Activated CD8-positive, alpha-beta T cell treated with anti-CD3 and anti-CD28 coated beads for 36 hours (primary cell): Measurements from ENCODE around the gene TMEM41B. TPM values are rescaled to one million over a fixed set of nuclear protein-coding genes. Genes with fewer than 3 reads are reported as not detected.
A peak's percentile ranks its signal among the peaks of the same experiment; 100 is the strongest.
"Not testable (repeated sequence)": the region's sequence is repeated elsewhere in the genome, so short reads cannot be mapped to it uniquely, and the experiment has no call there.

Source experiments
- ATAC-seq: fragments of 200-7000 bp; cut with Tn5 transposase; one replicate; pipeline ENCODE4 v1.10.0; 2021; ENCODE audit warnings: mild to moderate bottlenecking, moderate library complexity
- CTCF ChIA-PET: fragments of 350-600 bp; sonication (Branson Sonifier 250); formaldehyde crosslinking; loops from one replicate; lab custom pipeline; 2021; ENCODE audit warnings: antibody characterized with exemption; lab: Charles Lee
- POLR2A ChIA-PET: fragments of 350-600 bp; sonication (Branson Sonifier 250); formaldehyde crosslinking; loops from one replicate; lab custom pipeline; 2021; ENCODE audit warnings: antibody characterized with exemption; lab: Charles Lee
- DNase-seq: peaks from one replicate; pipeline ENCODE4 v3.0.0-alpha.2; 2020
- H3K27ac Mint-ChIP-seq: one replicate; pipeline ENCODE4 v1.8.0; 2021; ENCODE audit warnings: mild to moderate bottlenecking, mixed read lengths
- H3K27me3 Mint-ChIP-seq: one replicate; pipeline ENCODE4 v1.8.0; 2021; ENCODE audit warnings: mixed read lengths
- H3K36me3 Mint-ChIP-seq: one replicate; pipeline ENCODE4 v1.8.0; 2021; ENCODE audit warnings: low read depth, mixed read lengths
- H3K4me1 Mint-ChIP-seq: one replicate; pipeline ENCODE4 v1.8.0; 2021; ENCODE audit warnings: low read depth, mixed read lengths
- H3K4me3 Mint-ChIP-seq: one replicate; pipeline ENCODE4 v1.8.0; 2021; ENCODE audit warnings: mild to moderate bottlenecking, moderate library complexity, mixed read lengths
- H3K9me3 Mint-ChIP-seq: one replicate; pipeline ENCODE4 v1.8.0; 2021; ENCODE audit warnings: mixed read lengths
- intact Hi-C: fragments of 100-400 bp; cut with micrococcal nuclease; formaldehyde crosslinking; loops from one replicate; pipeline ENCODE4 v1.10.0; 2022
- total RNA-seq, 2 experiments: library from RNA; stranded (reverse); gene quantifications; one replicate each; pipeline ENCODE4 v1.2.3, GENCODE V29; 2021
- TF ChIP-seq, protein P1 (sequence below): fragments of 200-600 bp; IDR thresholded peaks from one replicate; pipeline ENCODE4 v1.8.0; 2022; ENCODE audit warnings: antibody characterized with exemption, mild to moderate bottlenecking

TMEM41B gene
- total RNA-seq, 2 experiments from 2014 or later, result 20.4 to 23.0 TPM

DNA sequence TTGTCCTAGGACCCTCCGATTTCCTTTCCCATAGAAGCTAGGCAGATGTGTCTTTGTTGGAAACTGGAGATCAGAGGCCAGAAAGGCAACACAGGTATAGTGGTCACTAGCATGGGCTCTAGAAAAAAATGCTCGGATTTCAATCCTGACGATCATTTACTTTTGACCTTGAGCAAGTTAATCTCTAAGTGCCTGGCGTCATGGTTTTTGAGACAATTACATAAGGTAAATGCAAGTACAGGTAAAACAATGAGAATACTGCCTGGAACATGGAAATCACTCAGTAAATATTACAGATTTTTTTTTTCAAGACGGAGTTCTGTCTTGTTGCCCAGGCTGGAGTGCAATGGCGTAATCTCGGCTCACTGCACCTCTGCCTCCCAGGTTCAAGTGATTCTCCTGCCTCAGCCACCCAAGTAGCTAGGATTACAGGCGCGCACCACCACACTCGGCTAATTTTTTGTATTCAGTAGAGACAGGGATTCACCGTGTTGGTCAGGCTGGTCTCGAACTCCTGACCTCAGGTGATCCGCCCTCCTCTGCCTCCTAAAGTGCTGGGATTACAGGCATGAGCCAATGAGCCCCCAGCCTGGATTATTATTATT, 48.2 kb downstream of the TMEM41B start:
- CTCF ChIA-PET, result interaction anchor here (0.9 kb wide), 1 partner anchor 15 kb away, joined by 3 read pairs; no protein-coding TSS in a partner anchor
- Mint-ChIP-seq H3K9me3 (peaks cover 1% of the 10 kb centered on the region), H3K27me3 (peaks cover 3% of the 10 kb centered on the region), H3K4me3 (peak overlapping the region; percentile 90), H3K36me3 (peaks cover 10% of the 10 kb centered on the region), H3K27ac (peak overlapping the region; percentile 72), H3K4me1 (peaks cover 22% of the 10 kb centered on the region)
- intact Hi-C loops, result loop anchor here (5.0 to 10.0 kb wide), 2 partner anchors 46 to 91 kb away; partner anchors contain the start of gene TMEM41B
- ATAC-seq (no peak), DNase-seq (no peak)
- POLR2A ChIA-PET, result interaction anchor here (1.2 to 2.4 kb wide), 3 partner anchors 10 to 48 kb away, joined by 3 to 10 read pairs (median 3); partner anchors contain the start of gene TMEM41B
- TF ChIP-seq, protein P1, sequence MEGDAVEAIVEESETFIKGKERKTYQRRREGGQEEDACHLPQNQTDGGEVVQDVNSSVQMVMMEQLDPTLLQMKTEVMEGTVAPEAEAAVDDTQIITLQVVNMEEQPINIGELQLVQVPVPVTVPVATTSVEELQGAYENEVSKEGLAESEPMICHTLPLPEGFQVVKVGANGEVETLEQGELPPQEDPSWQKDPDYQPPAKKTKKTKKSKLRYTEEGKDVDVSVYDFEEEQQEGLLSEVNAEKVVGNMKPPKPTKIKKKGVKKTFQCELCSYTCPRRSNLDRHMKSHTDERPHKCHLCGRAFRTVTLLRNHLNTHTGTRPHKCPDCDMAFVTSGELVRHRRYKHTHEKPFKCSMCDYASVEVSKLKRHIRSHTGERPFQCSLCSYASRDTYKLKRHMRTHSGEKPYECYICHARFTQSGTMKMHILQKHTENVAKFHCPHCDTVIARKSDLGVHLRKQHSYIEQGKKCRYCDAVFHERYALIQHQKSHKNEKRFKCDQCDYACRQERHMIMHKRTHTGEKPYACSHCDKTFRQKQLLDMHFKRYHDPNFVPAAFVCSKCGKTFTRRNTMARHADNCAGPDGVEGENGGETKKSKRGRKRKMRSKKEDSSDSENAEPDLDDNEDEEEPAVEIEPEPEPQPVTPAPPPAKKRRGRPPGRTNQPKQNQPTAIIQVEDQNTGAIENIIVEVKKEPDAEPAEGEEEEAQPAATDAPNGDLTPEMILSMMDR, result no peak

DNA sequence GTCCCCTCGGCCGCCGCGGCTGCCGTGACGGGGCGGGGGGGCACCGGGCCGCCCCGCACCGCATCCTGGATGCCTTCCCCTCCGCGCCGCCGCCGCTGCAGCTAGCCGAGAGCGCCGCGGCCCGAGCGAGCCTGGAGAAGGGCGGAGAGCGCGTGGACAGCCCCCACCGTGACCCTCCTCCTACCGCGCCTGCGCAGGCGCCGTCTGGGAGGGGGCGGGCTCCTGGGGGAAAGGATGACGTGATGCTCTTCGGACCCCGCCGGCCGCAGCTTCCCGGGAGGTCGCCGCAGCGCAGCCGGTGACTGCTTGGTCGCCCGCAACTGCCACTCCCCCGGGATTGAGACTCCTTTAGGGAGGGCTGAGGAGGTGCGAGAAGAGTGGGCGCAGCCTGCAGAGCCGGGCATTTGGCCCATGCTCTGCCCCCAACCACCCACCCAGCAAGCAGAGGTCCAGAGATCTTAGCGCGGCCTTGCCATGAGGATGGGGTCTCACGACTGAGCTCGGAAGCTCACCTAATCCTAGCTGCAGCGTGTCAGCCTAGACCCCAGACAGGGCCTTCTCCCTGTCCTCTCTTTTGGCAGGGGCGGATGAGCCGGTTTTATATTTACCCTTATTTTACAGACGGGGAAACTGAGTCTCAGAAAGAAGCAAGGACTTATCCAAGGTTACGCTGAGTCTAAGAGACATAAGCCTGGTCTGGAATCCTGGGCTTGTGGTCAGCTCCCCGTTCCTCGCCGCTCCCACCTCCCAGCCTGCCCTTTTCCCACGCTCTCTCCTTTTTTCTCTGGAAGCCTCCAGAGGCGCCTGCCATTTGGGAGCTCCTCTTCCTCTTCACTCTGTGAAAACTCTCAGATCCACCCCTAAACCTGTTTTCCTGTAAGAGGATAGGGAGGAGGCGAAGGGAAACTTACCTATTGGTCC, 48.9 kb downstream of the TMEM41B start, which contains the start of gene DENND5A:
Gene DENND5A (minus strand): TSS at position 140 of the 921 bp plus-strand sequence. CDS start 281 bp downstream, outside the sequence.
- H3K36me3 Mint-ChIP-seq, result peaks cover 10% of the 10 kb centered on the region
- H3K4me1 Mint-ChIP-seq, result peaks cover 28% of the 10 kb centered on the region
- peak; percentile 51 for ATAC-seq
- ChIA-PET POLR2A (interaction anchor here (1.0 to 2.4 kb wide), 9 partner anchors 8 to 120 kb away, joined by 3 to 10 read pairs (median 5); partner anchors contain the start of genes IPO7 and TMEM41B), CTCF (interaction anchor here (0.9 to 1.4 kb wide), 4 partner anchors 8 to 68 kb away, joined by 3 to 4 read pairs (median 4); no protein-coding TSS in a partner anchor)
- TF ChIP-seq, protein P1, result no peak
- peaks cover 1% of the 10 kb centered on the region for H3K9me3 Mint-ChIP-seq
- intact Hi-C loops, result loop anchor here (5.0 to 10.0 kb wide), 2 partner anchors 47 to 91 kb away; partner anchors contain the start of gene TMEM41B
- H3K27ac Mint-ChIP-seq, result peak within 1 kb of the TSS; percentile 98
- H3K27me3 Mint-ChIP-seq, result peaks cover 3% of the 10 kb centered on the region
- H3K4me3 Mint-ChIP-seq, result peak within 1 kb of the TSS; percentile 90
- peak; percentile 65 for DNase-seq

DNA sequence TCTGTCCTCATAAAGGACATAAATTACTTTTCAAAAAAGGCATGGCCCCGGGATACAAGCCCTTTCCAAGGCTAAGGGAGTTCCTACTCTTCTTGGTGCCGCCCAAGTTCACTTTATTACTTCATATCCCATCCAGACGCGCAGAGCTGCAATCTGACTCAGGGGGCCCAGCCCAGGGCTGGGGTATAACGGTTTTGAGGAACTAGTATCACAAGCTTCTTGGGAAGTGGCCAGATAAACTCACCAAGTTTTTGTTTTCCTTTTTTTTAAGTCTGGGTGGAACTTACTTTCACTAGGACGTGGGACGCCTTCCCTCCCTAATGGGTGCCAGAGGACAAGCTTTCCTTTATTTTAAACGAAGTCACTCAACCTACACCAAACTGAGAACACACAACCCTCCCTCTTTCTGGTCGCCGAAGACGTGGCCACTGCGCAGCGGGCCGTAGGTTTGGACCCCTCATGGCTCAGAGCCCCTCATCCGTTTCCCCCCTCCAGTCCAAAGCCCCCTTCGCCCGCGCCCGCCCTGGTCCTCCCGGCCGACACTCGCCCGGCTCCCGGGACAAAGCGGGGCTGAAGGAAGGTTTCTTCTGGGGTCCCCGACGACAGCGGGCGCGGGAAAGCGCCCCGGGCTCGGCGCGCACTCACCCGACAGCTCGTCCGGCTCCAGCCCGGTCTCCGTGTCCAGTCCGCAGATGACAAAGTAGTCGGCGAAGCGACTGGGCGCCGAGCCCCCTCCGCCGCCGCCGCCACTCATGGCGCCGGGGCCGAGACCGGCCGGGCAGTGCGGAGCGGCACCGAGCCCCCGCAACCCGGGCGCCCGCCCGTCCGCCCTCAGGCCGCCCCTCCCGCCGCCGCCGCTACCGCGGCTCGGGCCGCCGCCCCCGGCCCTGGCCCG, 49.8 kb downstream of the TMEM41B start:
- Mint-ChIP-seq H3K9me3 (peaks cover 1% of the 10 kb centered on the region), H3K4me1 (peaks cover 33% of the 10 kb centered on the region), H3K36me3 (peaks cover 10% of the 10 kb centered on the region), H3K27ac (peak overlapping the region; percentile 98), H3K4me3 (peak overlapping the region; percentile 90), H3K27me3 (peaks cover 3% of the 10 kb centered on the region)
- TF ChIP-seq, protein P1, result no peak
- intact Hi-C loops, result loop anchor here (1.0 to 10.0 kb wide), 4 partner anchors 16 to 90 kb away; partner anchors contain the start of gene TMEM41B
- ChIA-PET CTCF (interaction anchor here (0.7 to 1.4 kb wide), 4 partner anchors 9 to 67 kb away, joined by 3 to 4 read pairs (median 4); no protein-coding TSS in a partner anchor), POLR2A (interaction anchor here (0.6 to 2.4 kb wide), 16 partner anchors 9 to 227 kb away, joined by 3 to 10 read pairs (median 4); partner anchors contain the start of genes IPO7, TMEM41B and ZNF143)
- ATAC-seq (peak; percentile 59), DNase-seq (peak; percentile 71)

DNA sequence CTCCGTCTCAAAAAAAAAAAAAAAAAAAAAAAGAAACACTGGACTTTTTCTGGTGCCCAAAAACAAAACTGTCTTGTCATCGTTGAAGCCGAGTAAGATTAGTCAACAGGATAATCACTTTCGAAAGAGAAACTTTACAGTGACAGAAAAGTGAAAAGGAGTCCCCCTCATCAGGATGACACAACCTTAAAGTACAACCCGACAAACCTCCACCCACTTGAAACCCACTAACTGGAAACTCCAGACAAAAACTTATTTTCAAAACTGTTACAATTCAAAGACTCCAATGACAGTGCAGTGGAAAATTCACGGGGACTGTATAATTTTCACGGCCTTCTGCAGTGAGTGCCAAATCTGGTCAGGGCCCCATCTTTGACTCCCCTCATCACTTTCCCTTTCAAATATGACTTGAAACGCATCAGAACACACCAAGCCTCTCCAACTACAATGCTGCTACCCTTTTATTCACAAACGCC, 50.5 kb downstream of the TMEM41B start:
- peaks cover 33% of the 10 kb centered on the region for H3K4me1 Mint-ChIP-seq
- H3K27ac Mint-ChIP-seq, result peak overlapping the region; percentile 98
- H3K36me3 Mint-ChIP-seq, result peaks cover 10% of the 10 kb centered on the region
- ChIA-PET CTCF (interaction anchor here (1.1 to 1.4 kb wide), 3 partner anchors 10 to 67 kb away, joined by 3 to 4 read pairs (median 4); no protein-coding TSS in a partner anchor), POLR2A (interaction anchor here (0.6 to 2.4 kb wide), 14 partner anchors 9 to 227 kb away, joined by 3 to 10 read pairs (median 4); partner anchors contain the start of genes IPO7, TMEM41B and ZNF143)
- peak; percentile 74 for DNase-seq
- peaks cover 1% of the 10 kb centered on the region for H3K9me3 Mint-ChIP-seq
- peak overlapping the region; percentile 90 for H3K4me3 Mint-ChIP-seq
- ATAC-seq, result peak; percentile 79
- TF ChIP-seq, protein P1, result no peak
- H3K27me3 Mint-ChIP-seq, result peaks cover 3% of the 10 kb centered on the region
- intact Hi-C loops, result loop anchor here (1.0 to 10.0 kb wide), 3 partner anchors 16 to 89 kb away; no protein-coding TSS in a partner anchor

DNA sequence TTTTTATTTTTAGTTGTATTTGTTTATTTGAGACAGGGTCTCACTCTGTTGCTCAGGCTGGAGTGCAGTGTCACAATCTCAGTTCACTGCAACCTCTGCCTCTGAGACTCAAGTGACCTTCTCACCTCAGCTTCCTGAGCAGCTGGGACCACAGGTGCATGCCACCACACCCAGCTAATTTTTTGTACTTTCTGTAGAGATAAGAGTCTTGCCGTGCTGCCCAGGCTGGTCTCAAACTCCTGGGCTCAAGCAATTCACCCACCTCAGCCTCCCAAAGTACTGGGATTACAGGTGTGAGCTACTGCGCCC, 53.6 kb downstream of the TMEM41B start:
- ChIA-PET POLR2A (interaction anchor here (0.9 to 1.7 kb wide), 4 partner anchors 9 to 20 kb away, joined by 3 to 6 read pairs (median 4); no protein-coding TSS in a partner anchor), CTCF (interaction anchor here (1.1 to 1.6 kb wide), 3 partner anchors 11 to 20 kb away, joined by 4 read pairs; no protein-coding TSS in a partner anchor)
- not testable (repeated sequence) for H3K27ac Mint-ChIP-seq, ATAC-seq, H3K27me3 Mint-ChIP-seq, H3K9me3 Mint-ChIP-seq, H3K4me3 Mint-ChIP-seq
- intact Hi-C loops, result loop anchor here (5.0 to 10.0 kb wide), 2 partner anchors 53 to 86 kb away; no protein-coding TSS in a partner anchor
- peak; percentile 32 for DNase-seq
- Mint-ChIP-seq H3K36me3 (peaks cover 15% of the 10 kb centered on the region), H3K4me1 (peaks cover 43% of the 10 kb centered on the region)
